Measurements from ENCODE around the gene BPNT1. TPM values are rescaled to one million over a fixed set of nuclear protein-coding genes. Genes with fewer than 3 reads are reported as not detected.
"Not testable (repeated sequence)": the region's sequence is repeated elsewhere in the genome, so short reads cannot be mapped to it uniquely, and the experiment has no call there.

The BPNT1 gene
- total RNA-seq, 1 experiment from 2014 or later: 41.5 TPM

DNA sequence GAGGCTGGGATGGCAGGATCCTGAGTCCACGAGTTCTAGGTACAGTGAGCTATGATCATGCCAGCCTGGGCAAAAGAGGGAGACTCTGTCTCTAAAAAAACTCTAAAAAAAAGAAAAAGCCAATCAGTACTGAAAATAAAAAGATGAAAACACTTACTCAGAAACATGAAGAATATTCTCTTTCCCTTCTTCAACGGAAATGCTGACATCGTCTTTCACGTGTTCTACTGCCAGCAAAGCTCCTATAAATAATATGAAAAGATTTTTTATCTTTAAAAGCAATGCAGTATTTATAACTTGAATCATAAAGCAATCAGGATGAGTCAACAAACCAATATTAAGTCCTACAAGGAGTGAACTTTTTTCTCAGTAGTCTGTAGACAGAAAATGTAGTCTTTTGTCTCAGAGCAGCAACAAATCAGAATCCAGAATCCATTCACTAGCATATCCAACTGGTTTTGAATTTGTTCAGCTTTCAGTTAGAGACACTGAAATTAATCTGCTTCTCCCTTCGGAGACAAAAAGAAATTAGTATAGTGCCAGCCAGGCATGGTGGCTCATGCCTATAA lies 49.5 kb downstream of the BPNT1 start:
- Histone ChIP-seq H3K4me1 (replicated peaks; ENCODE audit: insufficient read depth) (peaks cover 18% of the 10 kb centered on the region; the same call in 1 of the 2 replicates), H3K4me2 (no peak overlapping the region), H3K36me3 (ENCODE audit: low read depth) (peaks cover 28% of the 10 kb centered on the region), H3K27me3 (ENCODE audit: insufficient read depth, low read depth) (no peaks in the 10 kb centered on the region), H3K79me2 (ENCODE audit: low read depth) (peaks cover 91% of the 10 kb centered on the region), H3K27ac (no peak overlapping the region), H3K9me2 (ENCODE audit: insufficient read depth) (no peaks in the 10 kb centered on the region), H3K4me3 (no peak overlapping the region), H3F3A (ENCODE audit: insufficient read depth, low read depth) (peaks cover under 1% of the 10 kb centered on the region; the same call in 1 of the 2 replicates), H3K9me3 (ENCODE audit: insufficient read depth, low read depth) (no peaks in the 10 kb centered on the region), H4K20me1 (ENCODE audit: insufficient read depth) (peaks cover 79% of the 10 kb centered on the region), H2AFZ (no peak overlapping the region)
- BruUV-seq (replicated peaks): no TSS peak
- intact Hi-C loops (cut with micrococcal nuclease; ENCODE audit: unreplicated experiment): loop anchor here (10.0 kb wide), 1 partner anchor 755 kb away; no protein-coding TSS in a partner anchor
- DNase-seq: no peak
- ChIA-PET CTCF (no interaction called here), POLR2A (ENCODE audit: unreplicated experiment) (interaction anchor here (0.6 kb wide), 1 partner anchor 256 kb away, joined by 3 read pairs; no protein-coding TSS in a partner anchor)
- TF ChIP-seq EZH2 (IDR thresholded peaks at IDR 0.05; ENCODE audit: low read depth): no peak
- TF ChIP-seq, protein P1, sequence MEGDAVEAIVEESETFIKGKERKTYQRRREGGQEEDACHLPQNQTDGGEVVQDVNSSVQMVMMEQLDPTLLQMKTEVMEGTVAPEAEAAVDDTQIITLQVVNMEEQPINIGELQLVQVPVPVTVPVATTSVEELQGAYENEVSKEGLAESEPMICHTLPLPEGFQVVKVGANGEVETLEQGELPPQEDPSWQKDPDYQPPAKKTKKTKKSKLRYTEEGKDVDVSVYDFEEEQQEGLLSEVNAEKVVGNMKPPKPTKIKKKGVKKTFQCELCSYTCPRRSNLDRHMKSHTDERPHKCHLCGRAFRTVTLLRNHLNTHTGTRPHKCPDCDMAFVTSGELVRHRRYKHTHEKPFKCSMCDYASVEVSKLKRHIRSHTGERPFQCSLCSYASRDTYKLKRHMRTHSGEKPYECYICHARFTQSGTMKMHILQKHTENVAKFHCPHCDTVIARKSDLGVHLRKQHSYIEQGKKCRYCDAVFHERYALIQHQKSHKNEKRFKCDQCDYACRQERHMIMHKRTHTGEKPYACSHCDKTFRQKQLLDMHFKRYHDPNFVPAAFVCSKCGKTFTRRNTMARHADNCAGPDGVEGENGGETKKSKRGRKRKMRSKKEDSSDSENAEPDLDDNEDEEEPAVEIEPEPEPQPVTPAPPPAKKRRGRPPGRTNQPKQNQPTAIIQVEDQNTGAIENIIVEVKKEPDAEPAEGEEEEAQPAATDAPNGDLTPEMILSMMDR (conservative IDR thresholded peaks at IDR 0.05): no peak

DNA sequence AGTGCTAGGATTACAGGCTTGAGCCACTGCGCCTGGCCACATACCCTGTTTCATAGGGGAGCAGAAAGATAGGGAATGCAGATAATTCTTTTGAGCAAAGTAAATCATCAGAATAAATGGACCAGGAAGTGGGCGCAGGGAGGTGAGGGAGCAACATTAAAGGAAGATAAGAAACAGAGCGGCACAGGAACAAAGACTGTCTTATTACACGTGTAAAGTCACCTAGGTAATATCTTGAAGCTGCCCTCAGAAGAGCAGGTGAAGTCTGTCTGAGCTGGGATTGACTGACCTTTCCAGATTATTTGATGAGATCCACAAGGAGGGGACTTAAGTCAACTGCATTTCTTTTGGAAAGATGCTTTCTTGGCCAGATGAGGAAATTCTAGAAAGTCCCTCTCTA lies 50.9 kb downstream of the BPNT1 start:
- Histone ChIP-seq H3K4me3 (no peak overlapping the region), H4K20me1 (ENCODE audit: insufficient read depth) (peaks cover 88% of the 10 kb centered on the region), H3K36me3 (ENCODE audit: low read depth) (peaks cover 43% of the 10 kb centered on the region), H3K27me3 (ENCODE audit: insufficient read depth, low read depth) (no peaks in the 10 kb centered on the region), H3K4me1 (replicated peaks; ENCODE audit: insufficient read depth) (peaks cover 4% of the 10 kb centered on the region; the same call in 1 of the 2 replicates), H3K27ac (no peak overlapping the region), H3K9me2 (ENCODE audit: insufficient read depth) (no peaks in the 10 kb centered on the region), H2AFZ (no peak overlapping the region), H3K9me3 (ENCODE audit: insufficient read depth, low read depth) (no peaks in the 10 kb centered on the region), H3F3A (ENCODE audit: insufficient read depth, low read depth) (no peaks in the 10 kb centered on the region), H3K79me2 (ENCODE audit: low read depth) (peaks cover 89% of the 10 kb centered on the region), H3K4me2 (no peak overlapping the region)
- CTCF ChIA-PET: no interaction called here
- BruUV-seq (replicated peaks): no TSS peak
- DNase-seq: no peak
- POLR2A ChIA-PET (ENCODE audit: unreplicated experiment): interaction anchor here (0.7 kb wide), 1 partner anchor 55 kb away, joined by 3 read pairs; no protein-coding TSS in a partner anchor
- intact Hi-C loops (cut with micrococcal nuclease; ENCODE audit: unreplicated experiment): no loop called here
- TF ChIP-seq, protein P1 (conservative IDR thresholded peaks at IDR 0.05): no peak
- TF ChIP-seq EZH2 (IDR thresholded peaks at IDR 0.05; ENCODE audit: low read depth): no peak

DNA sequence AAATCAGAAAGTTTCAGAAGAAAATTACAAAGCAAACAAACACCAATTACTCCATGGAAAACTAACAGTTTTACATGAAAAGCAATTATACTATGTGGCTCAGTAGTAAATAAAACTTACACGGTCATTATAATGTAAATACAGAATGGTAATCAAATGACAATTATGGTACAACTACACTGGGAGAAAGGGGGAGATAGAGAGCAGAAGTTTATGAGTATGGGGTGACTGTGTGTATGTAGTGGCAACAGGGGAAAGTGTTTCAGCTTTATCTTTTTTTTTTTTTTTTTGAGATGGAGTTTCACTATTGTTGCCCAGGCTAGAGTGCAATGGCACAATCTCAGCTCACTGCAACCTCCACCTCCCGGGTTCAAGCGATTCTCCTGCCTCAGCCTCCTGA lies 51.8 kb downstream of the BPNT1 start:
- CTCF ChIA-PET: interaction anchor here (0.6 kb wide), 1 partner anchor 81 kb away, joined by 3 read pairs; no protein-coding TSS in a partner anchor
- intact Hi-C loops (cut with micrococcal nuclease; ENCODE audit: unreplicated experiment); DNase-seq; H3K4me3 ChIP-seq; H2AFZ ChIP-seq; H3F3A ChIP-seq (ENCODE audit: insufficient read depth, low read depth); H3K4me2 ChIP-seq; H3K27ac ChIP-seq; H3K27me3 ChIP-seq (ENCODE audit: insufficient read depth, low read depth); H3K9me2 ChIP-seq (ENCODE audit: insufficient read depth); H3K4me1 ChIP-seq (replicated peaks; ENCODE audit: insufficient read depth); BruUV-seq (replicated peaks); H3K9me3 ChIP-seq (ENCODE audit: insufficient read depth, low read depth): not testable (repeated sequence)
- peaks cover 81% of the 10 kb centered on the region for H3K79me2 ChIP-seq (ENCODE audit: low read depth)
- H3K36me3 ChIP-seq (ENCODE audit: low read depth): peaks cover 47% of the 10 kb centered on the region
- POLR2A ChIA-PET (ENCODE audit: unreplicated experiment): interaction anchor here (0.7 kb wide), 1 partner anchor 55 kb away, joined by 3 read pairs; no protein-coding TSS in a partner anchor
- peaks cover 86% of the 10 kb centered on the region for H4K20me1 ChIP-seq (ENCODE audit: insufficient read depth)
